Measurements from ENCODE around the gene RFFL.
"Not testable (repeated sequence)": the region's sequence is repeated elsewhere in the genome, so short reads cannot be mapped to it uniquely, and the experiment has no call there.

Gene RFFL

GRCh38 chr17:35046245-35046644, 17.3 kb downstream of the RFFL start:
- Histone ChIP-seq H3K27me3 (no peaks in the 10 kb centered on the region), H3K4me1 (no peaks in the 10 kb centered on the region), H3K36me3 (no peaks in the 10 kb centered on the region), H3K9me3 (no peaks in the 10 kb centered on the region), H3K27ac (no peak overlapping the region), H3K4me3 (no peak overlapping the region)
- DNase-seq: no peak
- no peak for TF ChIP-seq CTCF (IDR thresholded peaks at IDR 0.05)
- intact Hi-C loops (cut with DNase I; ENCODE audit: low total_unique reads): no loop called here

- H3K27me3 ChIP-seq; H3K4me3 ChIP-seq; H3K36me3 ChIP-seq; H3K27ac ChIP-seq; DNase-seq; H3K4me1 ChIP-seq; H3K9me3 ChIP-seq; intact Hi-C loops (cut with DNase I; ENCODE audit: low total_unique reads): not testable (repeated sequence)
Observed at GRCh38 chr17:35045458-35045979, 18.0 kb downstream of the RFFL start.

- Histone ChIP-seq H3K9me3 (no peaks in the 10 kb centered on the region), H3K27ac (no peak overlapping the region), H3K36me3 (no peaks in the 10 kb centered on the region), H3K4me1 (no peaks in the 10 kb centered on the region), H3K4me3 (no peak overlapping the region), H3K27me3 (no peaks in the 10 kb centered on the region)
- TF ChIP-seq CTCF (IDR thresholded peaks at IDR 0.05): no peak
- no peak for DNase-seq
- intact Hi-C loops (cut with DNase I; ENCODE audit: low total_unique reads): no loop called here
Observed at GRCh38 chr17:35044181-35044580, 19.3 kb downstream of the RFFL start.

GRCh38 chr17:35041390-35041789, 22.1 kb downstream of the RFFL start:
- H3K9me3 ChIP-seq: no peaks in the 10 kb centered on the region
- TF ChIP-seq CTCF (IDR thresholded peaks at IDR 0.05): no peak
- no peaks in the 10 kb centered on the region for H3K27me3 ChIP-seq
- H3K4me1 ChIP-seq: no peaks in the 10 kb centered on the region
- no peak overlapping the region for H3K4me3 ChIP-seq
- H3K36me3 ChIP-seq: no peaks in the 10 kb centered on the region
- intact Hi-C loops (cut with DNase I; ENCODE audit: low total_unique reads): no loop called here
- no peak overlapping the region for H3K27ac ChIP-seq
- no peak for DNase-seq

GRCh38 chr17:35038453-35038852, 25.1 kb downstream of the RFFL start:
- no peaks in the 10 kb centered on the region for H3K9me3 ChIP-seq
- intact Hi-C loops (cut with DNase I; ENCODE audit: low total_unique reads): no loop called here
- no peaks in the 10 kb centered on the region for H3K4me1 ChIP-seq
- H3K27me3 ChIP-seq: no peaks in the 10 kb centered on the region
- no peaks in the 10 kb centered on the region for H3K36me3 ChIP-seq
- no peak for TF ChIP-seq CTCF (IDR thresholded peaks at IDR 0.05)
- no peak overlapping the region for H3K4me3 ChIP-seq
- H3K27ac ChIP-seq: no peak overlapping the region
- DNase-seq: no peak

- DNase-seq: no peak
- peaks cover 0 to 9% (median 8%) of the 10 kb centered on the region in 3 donors for H3K36me3 ChIP-seq
- H3K9me3 ChIP-seq: no peaks in the 10 kb centered on the region
- TF ChIP-seq CTCF (IDR thresholded peaks at IDR 0.05): no peak
- no peaks in the 10 kb centered on the region for H3K4me1 ChIP-seq
- no peak overlapping the region for H3K4me3 ChIP-seq
- intact Hi-C loops (cut with DNase I; ENCODE audit: low total_unique reads): no loop called here
- H3K27ac ChIP-seq: no peak overlapping the region
- H3K27me3 ChIP-seq: no peaks in the 10 kb centered on the region
Observed at GRCh38 chr17:35030780-35031179, 32.7 kb downstream of the RFFL start.

Measured in tibial artery (tissue), 4 donors.